GM12878 (cell line): ENCODE data around the gene SLC6A3. TPM values are rescaled to one million over a fixed set of nuclear protein-coding genes. Genes with fewer than 3 reads are reported as not detected.

Source experiments
- BHLHE40 ChIP-seq, 2 experiments: fragments of 450-650 bp in 1 of 2; IDR thresholded peaks; 2 replicates each; pipeline ENCODE4 v1.6.1; 2011 to 2017; ENCODE audit warnings: low read depth in 2 of 2, borderline replicate concordance in 1 of 2, improper control_type of control experiment in 1 of 2, low read length in 1 of 2, mild to moderate bottlenecking in 1 of 2
- CBX5 ChIP-seq: sonication (generic); IDR thresholded peaks from 2 replicates; pipeline ENCODE4 v1.6.1; 2016; ENCODE audit warnings: low read depth, moderate library complexity, mild to moderate bottlenecking, inconsistent platforms
- CREM ChIP-seq: IDR thresholded peaks from 2 replicates; pipeline ENCODE4 v1.6.1; 2014; ENCODE audit warnings: antibody characterized with exemption, low read depth
- ELK1 ChIP-seq: IDR thresholded peaks from 2 replicates; pipeline ENCODE4 v1.6.1; 2012; ENCODE audit warnings: low read depth, low read length, improper control_type of control experiment
- HDAC2 ChIP-seq: fragments of 200-600 bp; sonication (generic); IDR thresholded peaks from 2 replicates; pipeline ENCODE4 v1.6.1; 2017
- HSF1 ChIP-seq: fragments of 150-350 bp; IDR thresholded peaks from 2 replicates; pipeline ENCODE4 v1.6.1; 2014; ENCODE audit warnings: mild to moderate bottlenecking, low read depth, low read length
- IKZF1 ChIP-seq: fragments of 450-650 bp; conservative IDR thresholded peaks from 2 replicates; pipeline ENCODE4 v1.6.1; 2017; ENCODE audit warnings: antibody characterized with exemption, mild to moderate bottlenecking
- LARP7 ChIP-seq: fragments of 450-650 bp; IDR thresholded peaks from 2 replicates; pipeline ENCODE4 v1.6.1; 2017; ENCODE audit warnings: mild to moderate bottlenecking
- MXI1 ChIP-seq: fragments of 150-350 bp; IDR thresholded peaks from 2 replicates; pipeline ENCODE4 v1.6.1; 2011; ENCODE audit warnings: low read depth, mild to moderate bottlenecking, inconsistent platforms, low read length, improper control_type of control experiment
- NFXL1 ChIP-seq: fragments of 450-650 bp; IDR thresholded peaks from 2 replicates; pipeline ENCODE4 v1.6.1; 2017; ENCODE audit warnings: antibody characterized with exemption, mild to moderate bottlenecking, borderline replicate concordance
- NKRF ChIP-seq: fragments of 450-650 bp; conservative IDR thresholded peaks from 2 replicates; pipeline ENCODE4 v1.6.1; 2017; ENCODE audit warnings: mild to moderate bottlenecking, moderate library complexity
- NR2C1 ChIP-seq: fragments of 450-650 bp; IDR thresholded peaks from 2 replicates; pipeline ENCODE4 v1.6.1; 2017; ENCODE audit warnings: antibody characterized with exemption, mild to moderate bottlenecking, moderate library complexity
- PAX8 ChIP-seq: fragments of 450-650 bp; IDR thresholded peaks from 2 replicates; pipeline ENCODE4 v1.6.1; 2017; ENCODE audit warnings: mild to moderate bottlenecking, moderate library complexity
- RELB ChIP-seq: fragments of 450-650 bp; IDR thresholded peaks from 2 replicates; pipeline ENCODE4 v1.6.1; 2017; ENCODE audit warnings: low read depth, mild to moderate bottlenecking, moderate library complexity
- SIN3A ChIP-seq: IDR thresholded peaks from 2 replicates; pipeline ENCODE4 v1.6.1; 2012; ENCODE audit warnings: low read depth, low read length, improper control_type of control experiment
- SREBF1 ChIP-seq: IDR thresholded peaks from 2 replicates; pipeline ENCODE4 v1.6.1; 2012; ENCODE audit warnings: mild to moderate bottlenecking, low read length
- SRF ChIP-seq, 2 experiments: IDR thresholded peaks; 2 replicates each; pipeline ENCODE4 v1.6.1; 2011; ENCODE audit warnings: low read depth in 2 of 2, low read length in 2 of 2, mild to moderate bottlenecking in 1 of 2, moderate library complexity in 1 of 2
- TAF1 ChIP-seq: IDR thresholded peaks from 2 replicates; pipeline ENCODE4 v1.6.1; 2011; ENCODE audit warnings: mild to moderate bottlenecking, low read depth, low read length, borderline replicate concordance
- ZBTB4 ChIP-seq: fragments of 450-650 bp; formaldehyde crosslinking; IDR thresholded peaks from 2 replicates; pipeline ENCODE4 v1.4.0; 2022; ENCODE audit warnings: mild to moderate bottlenecking, moderate library complexity
- ZNF622 ChIP-seq: fragments of 450-650 bp; IDR thresholded peaks from 2 replicates; pipeline ENCODE4 v1.6.1; 2017; ENCODE audit warnings: mild to moderate bottlenecking, inconsistent platforms
- polyA plus RNA-seq, 11 experiments: library from polyadenylated mRNA; depleted of rRNA in 4 of 11; unstranded in 6 of 11; stranded (reverse) in 5 of 11; fragments of >200 nt; fragmentation: Nextera tagmentation in 4 of 11; fragmentation: Illumina TruSeq in 1 of 11; extraction: Ambion mirVana in 4 of 11; extraction: Trizol in 1 of 11; gene quantifications; 1 replicate in 1 of 11; 2 replicates in 10 of 11; pipeline versions ENCODE4 v1.2.1 to v1.2.3, GENCODE V29; 2011 to 2016; ENCODE audit warnings: inconsistent platforms in 2 of 11, missing spikeins in 2 of 11, low read depth in 1 of 11
- total RNA-seq, 4 experiments: library from RNA; depleted of rRNA in 3 of 4; stranded (reverse); fragments of >200 nt in 3 of 4; fragmentation: Illumina TruSeq in 1 of 4; extraction: Trizol in 1 of 4; gene quantifications; 2 replicates each; pipeline versions ENCODE4 v1.2.1 to v1.2.3, GENCODE V29; 2013 to 2021

Gene SLC6A3
- total and polyA plus RNA-seq, 10 of the 15 experiments (the other 5 are each of a cell fraction or from before 2014, with no cell fraction given) = 0.01 TPM; not detected in 9

GRCh38 chr5:1344975-1345838 is 100.0 kb downstream of the SLC6A3 start, which contains the start of gene CLPTM1L (continued):
- TF ChIP-seq ZBTB4 (CRISPR knock-in tag) = no peak
- peak; percentile 51; the same call in 1 of the 2 replicates for TF ChIP-seq RELB
- peak; percentile 68 for TF ChIP-seq NR2C1
- peak; percentile 90; the same call in 1 of the 2 replicates for TF ChIP-seq SIN3A
- peak in 1 of 2 experiments; percentile 69; a peak in 2 of 4 replicates for TF ChIP-seq BHLHE40 (IDR thresholded peaks at IDR 0.05; ENCODE audit: borderline replicate concordance in 1 of 2, low read depth in 2 of 2, low read length in 1 of 2)
- no peak for TF ChIP-seq ZNF622
- TF ChIP-seq NFXL1 = 0 out of 2 replicates have a peak, but pooled peaks have one; percentile 9
- peak; percentile 92 for TF ChIP-seq NKRF
- peak; percentile 99 for TF ChIP-seq CREM
- TF ChIP-seq PAX8 = no peak
- no peak for TF ChIP-seq CBX5
- TF ChIP-seq TAF1 = peak; percentile 67; the same call in 1 of the 2 replicates
- TF ChIP-seq SREBF1 = peak; percentile 36; the same call in 1 of the 2 replicates
- TF ChIP-seq LARP7 = peak; percentile 63; the same call in 1 of the 2 replicates
- no peak for TF ChIP-seq HDAC2
- TF ChIP-seq MXI1 = peak; percentile 85
- peak; percentile 86 for TF ChIP-seq ELK1
- TF ChIP-seq HSF1 = no peak
- peak; percentile 98 for TF ChIP-seq IKZF1
- peak; percentile 46 to 93; a peak in 3 of 4 replicates for TF ChIP-seq SRF (IDR thresholded peaks at IDR 0.05; ENCODE audit: low read depth in 2 of 2, low read length in 2 of 2)
